ENCODE measurements around the gene ZSCAN21. TPM values are rescaled to one million over a fixed set of nuclear protein-coding genes. Genes with fewer than 3 reads are reported as not detected.

ZSCAN21 gene
- polyA plus RNA-seq, 3 donors: 1.5 to 4.6 (median 4.4) TPM

GRCh38 chr7:100035876-100036275 is 13.7 kb upstream of the ZSCAN21 start:
- no peak for TF ChIP-seq CTCF (IDR thresholded peaks at IDR 0.05)
- no peak for DNase-seq

GRCh38 chr7:100038326-100038725 is 11.2 kb upstream of the ZSCAN21 start:
- DNase-seq: no peak
- no peak overlapping the region for H3K4me2 ChIP-seq (replicated peaks; ENCODE audit: extremely low read depth, low read length, poor library complexity, severe bottlenecking)
- peaks cover 10% of the 10 kb centered on the region for H3K4me1 Mint-ChIP-seq
- H3K27ac Mint-ChIP-seq: no peak overlapping the region
- H3K36me3 Mint-ChIP-seq: peaks cover 44 to 53% of the 10 kb centered on the region in 2 donors
- intact Hi-C loops (cut with micrococcal nuclease): no loop called here
- no peaks in the 10 kb centered on the region for H3K27me3 ChIP-seq (ENCODE audit: control insufficient read depth in 2 of 2, insufficient read depth in 2 of 2, low read length in 2 of 2)
- no peaks in the 10 kb centered on the region for H3K79me2 ChIP-seq (ENCODE audit: insufficient read depth, low read length)
- H3K9ac ChIP-seq (ENCODE audit: insufficient read depth, low read length, poor library complexity, severe bottlenecking): no peak overlapping the region
- H3K4me1 ChIP-seq (ENCODE audit: control insufficient read depth in 1 of 2, insufficient read depth in 2 of 2, low read length in 2 of 2): peaks cover 0 to 4% of the 10 kb centered on the region in 2 donors
- no peaks in the 10 kb centered on the region for H4K20me1 ChIP-seq (ENCODE audit: insufficient read depth, low read length)
- no peak overlapping the region for H3K4me3 Mint-ChIP-seq
- no peaks in the 10 kb centered on the region for H3K9me3 ChIP-seq (replicated peaks in 1 of 2; ENCODE audit: control insufficient read depth in 1 of 2, insufficient read depth in 1 of 2, low read length in 2 of 2)
- peaks cover 0 to 5% (median 0%) of the 10 kb centered on the region in 7 donors for H3K9me3 Mint-ChIP-seq
- H2AFZ ChIP-seq (ENCODE audit: insufficient read depth, low read depth, low read length, poor library complexity, severe bottlenecking): no peak overlapping the region
- no peak overlapping the region for H3K27ac ChIP-seq (ENCODE audit: low read depth in 1 of 2, low read length in 2 of 2)
- TF ChIP-seq CTCF (IDR thresholded peaks at IDR 0.05): no peak
- no peak overlapping the region for H3K4me3 ChIP-seq (replicated peaks in 1 of 3; ENCODE audit: low read depth in 2 of 3, low read length in 3 of 3)
- H3K27me3 Mint-ChIP-seq (ENCODE audit: low read depth in 3 of 3): peaks cover 0 to 6% (median 0%) of the 10 kb centered on the region in 3 donors
- H3K36me3 ChIP-seq (replicated peaks in 1 of 2; ENCODE audit: control insufficient read depth in 1 of 2, insufficient read depth in 2 of 2, low read length in 2 of 2): peaks cover 32 to 50% of the 10 kb centered on the region in 2 donors
- 93% methylated on average over 3 of the region's 7 CpGs for WGBS (ENCODE audit: insufficient coverage)

More at GRCh38 chr7:100035876-100036275, 13.7 kb upstream of the ZSCAN21 start:
- Histone ChIP-seq H3K27me3 (ENCODE audit: control insufficient read depth in 2 of 2, insufficient read depth in 2 of 2, low read length in 2 of 2) (no peaks in the 10 kb centered on the region), H3K4me3 (replicated peaks in 1 of 3; ENCODE audit: low read depth in 2 of 3, low read length in 3 of 3) (no peak overlapping the region), H2AFZ (ENCODE audit: insufficient read depth, low read depth, low read length, poor library complexity, severe bottlenecking) (no peak overlapping the region), H3K27ac (ENCODE audit: low read depth in 1 of 2, low read length in 2 of 2) (no peak overlapping the region), H3K36me3 (replicated peaks in 1 of 2; ENCODE audit: control insufficient read depth in 1 of 2, insufficient read depth in 2 of 2, low read length in 2 of 2) (peaks cover 53 to 74% of the 10 kb centered on the region in 2 donors), H3K9me3 (replicated peaks in 1 of 2; ENCODE audit: control insufficient read depth in 1 of 2, insufficient read depth in 1 of 2, low read length in 2 of 2) (no peaks in the 10 kb centered on the region), H3K9ac (ENCODE audit: insufficient read depth, low read length, poor library complexity, severe bottlenecking) (no peak overlapping the region), H3K79me2 (ENCODE audit: insufficient read depth, low read length) (no peaks in the 10 kb centered on the region), H4K20me1 (ENCODE audit: insufficient read depth, low read length) (no peaks in the 10 kb centered on the region), H3K4me2 (replicated peaks; ENCODE audit: extremely low read depth, low read length, poor library complexity, severe bottlenecking) (no peak overlapping the region), H3K4me1 (ENCODE audit: control insufficient read depth in 1 of 2, insufficient read depth in 2 of 2, low read length in 2 of 2) (peaks cover 0 to 4% of the 10 kb centered on the region in 2 donors)
- no peak overlapping the region for H3K4me3 Mint-ChIP-seq
- H3K9me3 Mint-ChIP-seq: no peaks in the 10 kb centered on the region
- 50% methylated on average over 1 of the region's 6 CpGs for WGBS (ENCODE audit: insufficient coverage)
- peaks cover 0 to 6% (median 2%) of the 10 kb centered on the region in 3 donors for H3K27me3 Mint-ChIP-seq (ENCODE audit: low read depth in 3 of 3)
- intact Hi-C loops (cut with micrococcal nuclease): no loop called here
- no peak overlapping the region for H3K27ac Mint-ChIP-seq
- H3K4me1 Mint-ChIP-seq: peaks cover 6% of the 10 kb centered on the region
- H3K36me3 Mint-ChIP-seq: peaks cover 63 to 76% of the 10 kb centered on the region in 2 donors
